OCI-LY3 (cell line): ENCODE data around the gene PPP6R3.

Experiments
- H2AFZ ChIP-seq: fragments of 200-600, 300-600 bp; shearing (Covaris generic); 2 replicates; pipeline ENCODE4 v1.6.0; 2014; ENCODE audit warnings: antibody characterized with exemption, low read depth, low read length
- H3K27ac ChIP-seq: fragments of 200-600, 300-600 bp; sonication (generic); 2 replicates; pipeline ENCODE4 v1.5.1; 2014; ENCODE audit warnings: mild to moderate bottlenecking, low read length, moderate library complexity, mixed read lengths
- H3K27me3 ChIP-seq: fragments of 200-600, 300-600 bp; sonication (generic); 2 replicates; pipeline ENCODE4 v1.6.1; 2014; ENCODE audit warnings: low read depth, low read length, mixed read lengths
- H3K36me3 ChIP-seq: fragments of 200-600, 300-600 bp; sonication (generic); replicated peaks from 2 replicates; pipeline ENCODE3; 2014; ENCODE audit warnings: low read depth, low read length, mixed read lengths
- H3K4me1 ChIP-seq: fragments of 300-600, 200-600 bp; sonication (generic); 2 replicates; pipeline ENCODE4 v1.6.1; 2014; ENCODE audit warnings: low read length, mixed read lengths
- H3K4me2 ChIP-seq: fragments of 200-600, 300-600 bp; sonication (generic); 2 replicates; pipeline ENCODE4 v1.6.1; 2014; ENCODE audit warnings: low read length, mixed read lengths
- H3K4me3 ChIP-seq: fragments of 300-600, 200-600 bp; sonication (generic); 2 replicates; pipeline ENCODE4 v1.5.1; 2014; ENCODE audit warnings: antibody characterized with exemption, mild to moderate bottlenecking, low read length, moderate library complexity
- H3K79me2 ChIP-seq: fragments of 300-600, 200-600 bp; shearing (Covaris generic); 2 replicates; pipeline ENCODE4 v1.6.1; 2014; ENCODE audit warnings: mild to moderate bottlenecking, low read length, mixed read lengths
- H3K9ac ChIP-seq: fragments of 300-600, 200-600 bp; shearing (Covaris generic); 2 replicates; pipeline ENCODE4 v1.6.0; 2014; ENCODE audit warnings: mild to moderate bottlenecking, low read length, moderate library complexity
- H3K9me3 ChIP-seq: fragments of 200-600, 300-600 bp; shearing (Covaris generic); 2 replicates; pipeline ENCODE4 v1.6.1; 2014; ENCODE audit warnings: low read length, mixed read lengths; ENCODE audit not compliant: insufficient read depth
- H4K20me1 ChIP-seq: fragments of 200-600, 300-600 bp; sonication (generic); 2 replicates; pipeline ENCODE4 v1.6.1; 2016; ENCODE audit warnings: low read length, mixed read lengths; ENCODE audit not compliant: insufficient read depth
- EZH2phosphoT487 ChIP-seq: fragments of 200-600 bp; shearing (Covaris generic); IDR thresholded peaks from 2 replicates; pipeline ENCODE4 v1.6.1; 2018; ENCODE audit warnings: antibody characterized with exemption, mixed run types, low read depth
- TF ChIP-seq, protein P1 (sequence below): fragments of 200-600, 300-600 bp; sonication (generic); IDR thresholded peaks from 2 replicates; pipeline ENCODE4 v1.5.1; 2014; ENCODE audit warnings: antibody characterized with exemption, low read length, low read depth

PPP6R3 gene

DNA sequence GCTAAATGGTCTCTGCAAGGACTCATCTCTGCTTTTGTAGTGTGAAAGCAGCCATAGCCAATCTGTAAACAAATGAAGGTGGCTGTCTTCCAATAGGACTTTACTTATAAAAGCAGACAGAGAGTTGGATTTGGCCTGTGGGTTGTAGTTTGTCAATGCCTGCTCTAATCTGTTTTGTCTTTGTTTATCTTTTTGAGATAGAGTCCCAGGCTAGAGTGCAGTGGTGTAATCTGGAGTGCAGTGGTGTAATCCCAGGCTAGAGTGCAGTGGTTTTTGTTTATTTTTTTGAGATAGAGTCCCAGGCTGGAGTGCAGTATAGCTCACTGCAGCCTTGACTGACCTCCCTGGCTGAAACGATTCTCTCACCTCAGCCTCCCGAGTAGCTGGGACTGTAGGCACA lies 8.6 kb downstream of the PPP6R3 start:
- Histone ChIP-seq H4K20me1 (peaks cover 97% of the 10 kb centered on the region), H3K79me2 (peaks cover 100% of the 10 kb centered on the region), H3K27me3 (no peaks in the 10 kb centered on the region), H2AFZ (no peak overlapping the region), H3K4me3 (no peak overlapping the region), H3K27ac (no peak overlapping the region), H3K36me3 (peaks cover 48% of the 10 kb centered on the region), H3K9me3 (no peaks in the 10 kb centered on the region), H3K9ac (no peak overlapping the region), H3K4me1 (peaks cover 12% of the 10 kb centered on the region), H3K4me2 (no peak overlapping the region)
- no peak for TF ChIP-seq EZH2phosphoT487
- TF ChIP-seq, protein P1, sequence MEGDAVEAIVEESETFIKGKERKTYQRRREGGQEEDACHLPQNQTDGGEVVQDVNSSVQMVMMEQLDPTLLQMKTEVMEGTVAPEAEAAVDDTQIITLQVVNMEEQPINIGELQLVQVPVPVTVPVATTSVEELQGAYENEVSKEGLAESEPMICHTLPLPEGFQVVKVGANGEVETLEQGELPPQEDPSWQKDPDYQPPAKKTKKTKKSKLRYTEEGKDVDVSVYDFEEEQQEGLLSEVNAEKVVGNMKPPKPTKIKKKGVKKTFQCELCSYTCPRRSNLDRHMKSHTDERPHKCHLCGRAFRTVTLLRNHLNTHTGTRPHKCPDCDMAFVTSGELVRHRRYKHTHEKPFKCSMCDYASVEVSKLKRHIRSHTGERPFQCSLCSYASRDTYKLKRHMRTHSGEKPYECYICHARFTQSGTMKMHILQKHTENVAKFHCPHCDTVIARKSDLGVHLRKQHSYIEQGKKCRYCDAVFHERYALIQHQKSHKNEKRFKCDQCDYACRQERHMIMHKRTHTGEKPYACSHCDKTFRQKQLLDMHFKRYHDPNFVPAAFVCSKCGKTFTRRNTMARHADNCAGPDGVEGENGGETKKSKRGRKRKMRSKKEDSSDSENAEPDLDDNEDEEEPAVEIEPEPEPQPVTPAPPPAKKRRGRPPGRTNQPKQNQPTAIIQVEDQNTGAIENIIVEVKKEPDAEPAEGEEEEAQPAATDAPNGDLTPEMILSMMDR = no peak

DNA sequence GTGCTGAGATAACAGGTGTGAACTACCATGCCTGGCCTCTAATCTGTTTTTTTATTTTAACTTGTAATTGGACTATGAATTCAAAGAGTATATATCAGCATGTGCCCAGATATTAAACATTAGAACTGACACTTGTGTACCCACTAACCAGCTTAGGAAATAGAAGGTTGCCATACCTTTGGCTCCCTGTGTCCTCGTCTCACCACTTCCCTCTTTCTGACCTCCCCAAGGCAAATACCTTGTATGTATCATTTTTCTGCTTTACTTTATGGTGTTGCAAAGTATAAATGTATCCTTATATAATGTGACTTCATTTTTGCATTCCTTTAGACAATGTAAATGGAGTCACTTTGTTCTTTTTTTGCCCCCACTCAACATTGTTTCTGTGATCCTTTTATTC lies 9.1 kb downstream of the PPP6R3 start:
- no peak overlapping the region for H3K9ac ChIP-seq
- H3K27ac ChIP-seq = no peak overlapping the region
- H4K20me1 ChIP-seq = peaks cover 95% of the 10 kb centered on the region
- no peaks in the 10 kb centered on the region for H3K27me3 ChIP-seq
- H3K4me1 ChIP-seq = peaks cover 12% of the 10 kb centered on the region
- H3K4me3 ChIP-seq = no peak overlapping the region
- H3K4me2 ChIP-seq = no peak overlapping the region
- no peak for TF ChIP-seq EZH2phosphoT487
- TF ChIP-seq, protein P1 = no peak
- H2AFZ ChIP-seq = no peak overlapping the region
- peaks cover 52% of the 10 kb centered on the region for H3K36me3 ChIP-seq
- H3K79me2 ChIP-seq = peaks cover 100% of the 10 kb centered on the region
- H3K9me3 ChIP-seq = no peaks in the 10 kb centered on the region

DNA sequence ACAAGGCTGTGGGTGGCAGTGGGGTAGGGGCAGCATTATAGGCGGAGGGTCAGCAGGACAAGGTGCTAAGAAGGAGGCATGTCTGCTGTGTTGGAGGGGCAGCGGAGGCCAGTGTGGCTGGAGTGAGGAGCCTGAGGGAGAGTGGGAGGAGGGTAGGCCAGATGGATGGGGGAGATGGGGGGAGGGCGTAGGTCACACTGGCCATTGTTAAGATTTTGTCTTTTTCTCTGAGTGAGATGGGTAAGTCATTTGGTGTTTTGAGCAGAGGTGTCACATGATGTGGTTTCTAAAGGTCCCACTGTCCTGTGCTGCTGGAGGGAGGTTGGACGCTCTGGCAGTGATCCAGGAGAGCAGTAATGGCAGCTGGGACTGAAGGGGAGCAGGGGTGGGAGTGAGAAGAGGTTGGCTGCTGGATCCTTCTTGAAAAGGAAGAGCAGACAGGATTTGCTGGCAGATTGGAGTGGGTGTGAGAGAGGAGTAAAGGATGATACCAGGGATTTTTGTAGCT lies 9.8 kb downstream of the PPP6R3 start:
- Histone ChIP-seq H3K4me1 (peaks cover 12% of the 10 kb centered on the region), H4K20me1 (peaks cover 88% of the 10 kb centered on the region), H3K9ac (no peak overlapping the region), H3K4me3 (no peak overlapping the region), H3K36me3 (peaks cover 52% of the 10 kb centered on the region), H3K79me2 (peaks cover 99% of the 10 kb centered on the region), H2AFZ (no peak overlapping the region), H3K27me3 (no peaks in the 10 kb centered on the region), H3K9me3 (no peaks in the 10 kb centered on the region), H3K4me2 (no peak overlapping the region), H3K27ac (no peak overlapping the region)
- TF ChIP-seq EZH2phosphoT487 = no peak
- TF ChIP-seq, protein P1 = no peak

DNA sequence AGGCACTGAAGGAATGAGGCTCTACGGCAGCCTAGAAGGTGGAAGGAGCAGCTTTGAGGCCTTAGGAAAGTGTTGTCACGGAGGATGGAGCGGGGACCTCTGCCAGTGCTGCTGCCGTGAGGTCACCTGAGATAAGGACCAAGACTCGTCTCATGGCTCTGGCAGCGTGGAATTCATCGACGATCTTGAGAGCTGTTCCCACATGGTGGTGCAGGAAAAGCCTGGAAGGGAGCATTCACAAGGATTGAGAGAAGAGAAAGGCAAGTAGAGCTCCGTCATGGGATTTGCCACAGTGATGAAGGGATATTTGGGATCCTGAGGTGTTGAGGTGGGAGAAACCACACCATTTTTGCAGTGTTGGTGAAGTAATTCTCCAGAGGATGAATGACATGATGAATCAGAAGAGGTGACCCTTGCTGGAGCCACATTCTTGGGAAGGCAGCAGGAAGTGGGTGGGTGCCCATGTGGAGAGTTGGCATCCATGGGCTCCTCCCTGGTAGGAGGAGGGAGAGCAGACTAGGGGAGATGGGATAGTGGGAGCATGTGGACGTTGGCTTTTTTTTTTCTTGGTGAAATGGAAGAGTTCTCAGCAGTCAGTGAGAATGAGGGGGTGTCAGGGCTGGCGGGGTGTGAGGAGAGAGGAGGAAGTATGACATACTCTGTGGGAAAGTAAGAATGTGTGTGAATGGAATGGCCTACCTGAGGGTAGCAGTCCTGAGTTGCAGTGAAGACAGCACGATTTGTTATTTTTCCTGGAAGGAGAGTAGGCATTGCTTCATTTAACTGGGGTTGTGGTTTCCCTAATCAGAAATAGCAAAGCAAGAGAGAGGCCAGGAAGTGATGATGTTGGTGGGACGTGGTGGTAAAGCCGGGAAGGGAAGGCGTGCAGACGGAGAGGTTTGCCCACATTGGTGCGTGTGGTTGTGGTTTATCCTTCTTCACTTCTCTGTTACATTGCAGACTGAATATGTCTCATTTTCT lies 11.1 kb downstream of the PPP6R3 start:
- Histone ChIP-seq H4K20me1 (peaks cover 78% of the 10 kb centered on the region), H3K9me3 (no peaks in the 10 kb centered on the region), H2AFZ (no peak overlapping the region), H3K4me1 (peaks cover 12% of the 10 kb centered on the region), H3K4me2 (no peak overlapping the region), H3K79me2 (peaks cover 96% of the 10 kb centered on the region), H3K4me3 (no peak overlapping the region), H3K27ac (no peak overlapping the region), H3K36me3 (peaks cover 45% of the 10 kb centered on the region), H3K9ac (no peak overlapping the region), H3K27me3 (no peaks in the 10 kb centered on the region)
- no peak for TF ChIP-seq EZH2phosphoT487
